Activated CD8-positive, alpha-beta memory T cell treated with anti-CD3 and anti-CD28 coated beads for 48 hours (primary cell): Measurements from ENCODE around the gene PDSS1.

Source experiments
- DNase-seq, 3 experiments: peaks; one replicate each; pipeline ENCODE4 v3.0.0-alpha.2; 2020; ENCODE audit warnings: low read depth in 2 of 3, low spot score in 2 of 3

PDSS1 gene

GRCh38 chr10:26698909-26699308, 1.4 kb downstream of the PDSS1 start:
- no peak for DNase-seq

GRCh38 chr10:26699631-26700030, 2.1 kb downstream of the PDSS1 start:
- no peak for DNase-seq

DNA sequence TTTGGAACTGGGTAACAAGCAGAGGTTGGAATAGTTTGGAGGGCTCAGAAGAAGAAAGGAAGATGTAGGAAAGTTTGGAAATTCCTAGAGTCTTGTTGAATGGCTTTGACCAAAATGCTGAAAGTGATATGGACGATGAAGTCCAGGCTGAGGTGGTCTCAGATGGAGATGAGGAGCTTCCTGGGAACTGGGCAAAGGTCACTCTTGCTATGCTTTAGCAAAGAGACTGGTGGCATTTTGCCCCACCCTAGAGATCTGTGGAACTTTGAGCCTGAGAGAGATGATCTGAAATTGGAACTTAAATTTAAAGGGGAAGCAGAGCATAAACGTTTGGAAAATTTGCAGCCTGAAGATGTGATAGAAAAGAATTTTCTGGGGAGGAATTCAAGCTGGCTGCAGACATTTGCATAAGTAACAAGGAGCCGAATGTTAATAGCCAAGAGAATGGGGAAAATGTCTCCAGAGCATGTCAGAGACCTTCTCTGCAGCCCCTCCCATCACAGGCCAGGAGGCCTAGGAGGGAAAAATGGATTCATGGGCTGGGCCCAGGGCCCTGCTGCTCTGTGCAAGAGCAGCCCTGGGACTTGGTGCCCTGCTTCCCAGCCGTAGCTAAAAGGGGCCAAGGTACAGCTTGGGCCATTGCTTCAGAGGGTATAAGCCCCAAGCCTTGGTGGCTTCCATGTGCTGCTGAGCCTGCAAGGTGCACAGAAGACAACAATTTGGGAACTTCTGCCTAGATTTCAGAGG, 3.6 kb downstream of the PDSS1 start:
- DNase-seq = no peak

- DNase-seq = no peak
These were observed 5.6 kb downstream of the PDSS1 start for GRCh38 chr10:26703096-26703495.

DNA sequence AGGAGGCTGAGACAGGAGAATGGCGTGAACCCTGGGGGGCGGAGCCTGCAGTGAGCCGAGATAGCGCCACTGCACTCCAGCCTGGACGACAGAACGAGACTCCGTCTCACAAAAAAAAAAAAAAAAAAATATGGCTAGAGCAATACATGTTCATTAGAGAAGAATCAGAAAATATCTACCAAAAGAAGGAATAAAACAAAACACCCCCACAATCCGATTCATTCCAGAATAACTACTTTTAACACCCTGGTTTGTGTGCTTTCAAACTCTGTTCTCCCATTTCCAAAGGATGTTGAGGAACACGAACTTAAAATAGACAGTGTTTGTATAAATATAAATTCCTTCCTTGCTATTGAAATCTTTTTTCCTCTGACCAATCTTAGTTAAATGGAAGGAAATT, 6.5 kb downstream of the PDSS1 start:
- no peak for DNase-seq

DNA sequence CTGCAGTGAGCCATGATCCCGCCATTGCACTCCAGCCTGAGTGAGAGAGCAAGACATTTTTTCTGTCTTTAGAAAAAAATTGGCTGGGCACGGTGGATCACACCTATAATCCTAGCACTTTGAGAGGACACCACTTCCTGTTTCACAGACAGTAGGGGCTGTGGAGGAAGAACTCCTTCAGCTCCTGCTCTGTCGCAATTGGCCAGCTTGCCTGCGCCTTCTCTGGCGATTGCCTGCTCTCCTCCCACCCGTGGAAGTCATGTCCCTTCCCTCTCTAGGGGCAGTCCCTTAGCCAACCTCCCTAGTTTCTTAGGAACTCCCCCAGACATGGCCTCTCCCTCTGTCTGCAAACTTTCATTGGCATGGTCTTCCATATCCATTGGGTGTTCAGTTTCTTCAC, 8.7 kb downstream of the PDSS1 start:
- no peak for DNase-seq

DNA sequence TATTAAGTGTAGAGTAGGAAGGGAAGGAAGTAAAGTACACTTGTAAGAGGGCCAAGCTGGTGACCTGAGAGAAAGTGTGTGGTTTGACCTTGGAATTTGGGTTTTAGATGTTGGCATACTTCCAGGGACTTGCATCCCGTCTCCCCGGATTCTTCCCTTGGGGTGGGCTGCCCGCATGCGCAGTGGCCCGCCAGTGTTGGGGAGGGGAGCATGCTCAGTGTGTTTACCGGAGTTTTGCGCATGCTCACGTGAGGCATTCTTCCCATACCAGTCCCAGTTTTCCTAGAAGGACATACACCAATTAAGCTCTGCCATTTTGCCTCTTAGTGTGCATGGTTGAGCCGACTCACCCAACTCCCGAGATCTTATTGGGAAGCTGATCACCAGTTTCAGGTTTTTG, 9.4 kb downstream of the PDSS1 start:
- no peak for DNase-seq

DNA sequence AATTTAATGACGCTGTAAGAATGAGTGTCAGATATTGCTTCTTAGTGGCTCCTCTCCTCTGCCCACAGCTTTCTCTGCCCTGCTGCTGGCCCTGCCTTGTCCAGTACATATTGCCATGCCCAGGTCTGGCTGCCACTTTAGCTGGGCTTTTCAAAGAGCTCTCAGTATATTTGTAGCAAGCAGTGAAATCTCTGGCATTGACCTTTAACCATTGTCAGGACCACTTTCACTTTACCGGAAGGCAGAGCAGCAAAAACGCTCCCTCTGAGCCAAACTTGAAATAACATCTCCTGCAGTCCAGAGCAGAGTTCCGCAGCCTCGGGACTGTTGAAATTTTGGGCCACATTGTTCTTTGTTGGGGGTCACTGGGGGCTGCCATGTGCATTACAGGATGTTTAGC, 13.8 kb downstream of the PDSS1 start:
- no peak for DNase-seq

DNA sequence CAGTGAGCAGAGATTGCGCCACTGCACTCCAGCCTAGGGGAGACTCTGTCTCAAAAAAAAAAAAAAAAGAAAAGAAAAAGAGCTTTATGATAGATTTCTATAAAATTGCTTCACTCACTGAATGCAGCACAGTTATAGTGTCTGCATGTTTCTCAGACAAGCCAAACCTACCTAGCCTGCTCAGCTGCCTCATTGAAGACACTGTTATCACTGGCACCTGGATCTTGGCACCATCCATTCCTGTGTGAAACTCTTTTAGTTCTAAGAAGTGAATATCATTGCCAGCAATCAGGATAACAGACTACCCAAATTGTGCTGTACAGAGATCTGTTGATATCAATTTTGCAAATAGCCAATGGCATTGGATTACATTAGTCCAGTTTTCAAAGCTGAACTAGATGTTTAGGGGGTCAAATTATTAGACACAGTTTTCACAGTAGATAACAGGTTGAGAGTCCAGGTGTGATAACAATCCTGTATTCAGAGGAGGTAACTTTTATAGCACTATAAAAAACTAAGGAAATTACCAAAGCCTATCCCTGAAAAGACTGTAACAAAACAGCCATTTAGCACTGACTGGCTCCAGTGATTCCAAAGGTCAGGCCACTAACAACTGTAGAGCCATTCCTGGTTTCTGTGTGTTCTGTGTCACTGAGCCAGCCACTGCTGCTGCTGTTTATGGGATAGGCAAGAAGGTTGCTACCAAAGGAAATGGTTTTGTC, 17.1 kb downstream of the PDSS1 start:
- no peak for DNase-seq

GRCh38 chr10:26715137-26715487, 17.6 kb downstream of the PDSS1 start:
- no peak for DNase-seq

DNA sequence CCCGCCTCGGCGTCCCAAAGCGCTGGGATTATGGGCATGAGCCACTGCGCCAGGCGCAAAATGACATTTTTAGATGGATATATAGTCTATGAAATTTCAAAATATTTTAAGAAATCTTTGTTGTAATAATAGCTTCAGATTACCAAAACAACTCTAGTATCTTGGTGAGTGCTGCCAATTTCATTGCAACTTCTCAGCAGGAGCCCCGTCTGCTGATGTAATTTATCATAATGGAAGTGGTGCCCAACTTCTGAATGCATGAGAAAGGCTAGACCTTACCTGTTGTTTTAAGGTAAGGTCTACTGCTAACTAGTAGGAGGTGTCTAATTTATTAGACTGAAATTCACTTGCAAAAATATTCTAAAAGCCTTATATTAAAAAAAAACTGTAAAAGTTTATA, 20.0 kb downstream of the PDSS1 start:
- DNase-seq = no peak

DNA sequence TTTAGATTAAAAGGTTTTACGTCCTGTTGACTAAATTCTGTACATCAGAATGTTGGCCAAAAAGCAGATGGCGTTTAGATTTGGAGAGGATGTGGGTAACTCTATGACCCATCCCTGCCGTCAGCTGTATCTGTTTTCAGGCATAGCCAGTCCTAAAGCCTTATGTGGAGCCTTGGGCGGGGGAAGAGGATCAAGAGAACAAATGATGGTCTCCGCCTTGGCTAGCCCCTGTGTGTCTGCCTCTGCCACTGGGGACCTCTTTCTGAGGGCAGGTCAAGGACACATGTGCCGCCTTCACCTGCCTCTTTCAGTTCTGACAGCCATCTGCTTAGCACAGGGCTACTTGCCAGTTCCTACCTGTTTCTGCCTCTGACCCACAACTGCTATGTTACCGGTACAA, 24.1 kb downstream of the PDSS1 start:
- peak in 1 of 3 experiments; percentile 9 for DNase-seq

DNA sequence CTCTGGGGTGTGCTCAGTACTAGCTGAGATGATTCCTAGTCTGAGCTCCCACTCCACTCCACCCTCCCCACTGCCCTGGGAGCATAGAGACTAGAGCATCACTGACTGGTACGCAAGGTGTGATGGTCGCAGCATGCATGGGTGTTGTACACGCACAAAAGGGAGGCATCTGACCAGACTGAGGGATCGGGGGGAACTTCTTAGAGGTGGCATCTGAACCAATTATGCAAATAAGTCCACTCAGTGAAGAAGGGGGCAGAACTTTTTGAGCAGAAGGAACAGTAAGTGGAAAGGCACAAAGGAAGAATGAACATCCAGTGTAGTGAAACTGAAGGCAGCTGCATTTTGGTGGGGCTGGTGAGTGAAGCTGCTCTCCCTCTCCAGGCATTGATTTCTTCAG, 25.5 kb downstream of the PDSS1 start:
- DNase-seq = no peak

DNA sequence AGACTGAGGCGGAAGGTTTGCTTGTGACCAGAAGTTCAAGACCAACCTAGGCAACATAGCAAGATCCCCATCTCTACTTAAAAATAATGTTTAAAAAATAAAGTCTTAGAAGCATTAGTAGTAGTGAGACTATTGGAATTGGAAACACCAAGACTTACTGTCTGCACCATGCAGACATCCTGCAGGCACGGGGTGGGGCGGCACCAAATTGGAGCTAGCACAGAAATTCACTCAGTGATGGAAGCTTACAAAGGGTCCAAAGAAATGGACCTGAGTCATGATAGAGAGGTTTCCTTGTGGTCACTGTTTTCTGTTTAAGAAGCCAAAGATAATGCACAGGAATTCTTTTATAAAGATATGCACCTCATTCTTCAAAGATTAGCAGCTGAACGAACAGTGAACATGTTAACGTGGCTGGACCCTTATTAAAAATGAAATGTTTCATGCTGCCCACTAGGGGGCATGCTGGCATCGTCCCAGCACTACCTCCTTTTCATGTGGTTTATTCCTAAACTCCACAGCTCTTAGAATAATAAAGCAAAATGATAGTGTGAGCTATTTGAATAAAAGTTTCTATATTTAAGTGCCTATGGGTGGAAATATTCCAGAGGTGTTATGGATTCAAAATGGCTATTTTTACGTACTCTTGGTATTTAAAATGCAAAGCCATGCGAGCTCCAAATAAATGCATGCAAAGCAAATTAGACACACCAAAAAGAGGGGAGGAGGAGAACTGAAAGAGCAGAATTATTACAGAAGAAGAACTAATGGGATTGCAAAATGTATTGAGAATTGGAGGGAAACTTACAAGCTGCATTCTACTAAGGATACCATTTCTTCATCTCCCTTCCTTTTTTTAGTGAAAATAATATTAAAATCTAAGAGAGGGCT, 28.6 kb downstream of the PDSS1 start:
- no peak for DNase-seq

- no peak for DNase-seq
These were observed 29.5 kb downstream of the PDSS1 start for GRCh38 chr10:26727005-26727404.

DNA sequence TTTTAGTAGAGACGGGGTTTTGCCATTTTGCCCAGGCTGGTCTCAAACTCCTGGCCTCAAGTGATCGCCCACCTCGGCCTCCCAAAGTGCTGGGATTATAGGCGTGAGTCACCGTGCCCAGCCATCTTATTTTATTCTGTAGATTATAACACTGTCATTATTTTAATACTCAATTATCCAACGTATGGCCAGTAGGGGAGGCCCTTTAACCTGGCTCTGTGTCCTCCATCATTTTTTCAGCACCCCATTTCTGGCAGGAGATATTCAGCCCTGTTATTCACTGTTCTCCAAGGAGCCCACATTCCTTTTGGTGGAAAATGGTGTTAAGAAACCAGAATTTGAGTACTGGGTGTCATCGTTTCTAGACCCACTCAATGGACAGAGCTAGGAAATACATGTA, 31.5 kb downstream of the PDSS1 start:
- DNase-seq = no peak

- no peak for DNase-seq
These were observed 31.9 kb downstream of the PDSS1 start for GRCh38 chr10:26729395-26729794.

DNA sequence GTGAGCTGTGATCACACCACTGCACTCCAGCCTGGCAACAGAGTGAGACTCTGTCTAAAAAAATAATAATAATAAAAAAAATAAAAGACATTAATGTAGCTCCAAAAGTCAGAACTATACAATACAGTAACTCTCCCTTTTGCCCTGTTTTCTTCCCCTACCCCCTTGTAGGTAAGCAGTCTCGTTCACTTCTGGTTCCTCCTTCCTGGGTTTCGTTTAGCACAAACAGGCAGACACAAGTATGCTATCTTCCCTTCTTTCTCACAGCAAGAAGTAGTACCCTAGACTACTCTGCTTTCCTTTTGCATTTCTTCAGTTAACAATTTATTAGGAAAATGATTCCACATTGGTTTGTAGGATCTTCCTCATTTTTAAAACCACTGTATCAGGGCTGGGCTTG, 33.1 kb downstream of the PDSS1 start:
- no peak for DNase-seq

- DNase-seq = no peak
These were observed 36.5 kb downstream of the PDSS1 start for GRCh38 chr10:26733750-26734568.

DNA sequence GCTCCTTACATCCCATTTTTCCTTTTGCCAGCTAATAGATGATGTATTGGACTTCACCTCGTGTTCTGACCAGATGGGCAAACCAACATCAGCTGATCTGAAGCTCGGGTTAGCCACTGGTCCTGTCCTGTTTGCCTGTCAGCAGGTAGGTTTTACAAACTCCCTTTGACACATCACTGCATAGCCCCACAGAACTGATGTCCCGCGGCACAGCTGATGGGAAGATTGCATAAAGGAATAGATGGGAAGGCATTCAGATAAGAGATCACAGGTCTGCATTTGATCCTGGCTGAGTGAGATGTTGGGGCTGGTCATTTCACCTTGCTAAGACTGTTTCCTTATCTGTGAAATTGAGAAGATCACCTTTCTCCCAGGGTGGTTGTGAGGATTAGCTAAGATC, 37.9 kb downstream of the PDSS1 start:
- DNase-seq = no peak

- no peak for DNase-seq
These were observed 40.2 kb downstream of the PDSS1 start for GRCh38 chr10:26737730-26738129.
